OCI-LY7 (cell line): ENCODE measurements around the gene RPS6KA3. TPM values are rescaled to one million over a fixed set of nuclear protein-coding genes. Genes with fewer than 3 reads are reported as not detected.
"Not testable (repeated sequence)": the region's sequence is repeated elsewhere in the genome, so short reads cannot be mapped to it uniquely, and the experiment has no call there.

Experiments
- BruUV-seq: library from RNA; stranded (reverse); fragments of 400-500 nt; replicated peaks from 2 replicates; lab custom pipeline; 2021; lab: Mats Ljungman, UMichigan
- CTCF ChIA-PET: fragments of 300-600 bp; sonication (Branson Sonifier 250); formaldehyde crosslinking; loops from one replicate; lab custom pipeline; 2022; ENCODE audit warnings: antibody characterized with exemption; ENCODE audit not compliant: unreplicated experiment; lab: Charles Lee
- POLR2A ChIA-PET: fragments of 300-600 bp; sonication (Branson Sonifier 250); formaldehyde crosslinking; loops from one replicate; lab custom pipeline; 2022; ENCODE audit warnings: antibody characterized with exemption; lab: Charles Lee
- DNase-seq: peaks from one replicate; pipeline ENCODE4 v3.0.0-alpha.2; 2015; ENCODE audit warnings: low spot score
- H2AFZ ChIP-seq: fragments of 200-600 bp; sonication (generic), shearing (Covaris generic); 2 replicates; pipeline ENCODE4 v1.6.1; 2014; ENCODE audit warnings: mild to moderate bottlenecking, antibody characterized with exemption, low read length, moderate library complexity
- H3K27ac ChIP-seq: fragments of 200-600 bp; sonication (generic); 2 replicates; pipeline ENCODE4 v1.5.1; 2014; ENCODE audit warnings: mixed run types, low read depth, mild to moderate bottlenecking, moderate library complexity, low read length, inconsistent platforms; ENCODE audit not compliant: poor library complexity, severe bottlenecking
- H3K36me3 ChIP-seq: fragments of 200-600 bp; sonication (generic); 2 replicates; pipeline ENCODE4 v1.6.1; 2014; ENCODE audit warnings: mild to moderate bottlenecking, antibody characterized with exemption, low read length, moderate library complexity, mixed read lengths; ENCODE audit not compliant: insufficient read depth
- H3K4me1 ChIP-seq: fragments of 200-600 bp; sonication (generic); 2 replicates; pipeline ENCODE4 v1.5.1; 2014; ENCODE audit warnings: mild to moderate bottlenecking, low read length; ENCODE audit not compliant: insufficient read depth, poor library complexity, severe bottlenecking
- H3K4me2 ChIP-seq: fragments of 200-600 bp; sonication (generic); 2 replicates; pipeline ENCODE4 v1.6.1; 2014; ENCODE audit warnings: mild to moderate bottlenecking, low read length
- H3K4me3 ChIP-seq: fragments of 200-600 bp; sonication (generic); 2 replicates; pipeline ENCODE4 v1.5.1; 2014; ENCODE audit warnings: mild to moderate bottlenecking, low read depth, low read length; ENCODE audit not compliant: poor library complexity, severe bottlenecking
- H3K79me2 ChIP-seq: fragments of 200-600 bp; sonication (generic); 2 replicates; pipeline ENCODE4 v1.6.1; 2016; ENCODE audit warnings: low read depth, mild to moderate bottlenecking, low read length, moderate library complexity, mixed read lengths; ENCODE audit not compliant: insufficient read depth
- H3K9me2 ChIP-seq: fragments of 200-600 bp; sonication (generic); 2 replicates; pipeline ENCODE4 v1.6.1; 2016; ENCODE audit warnings: mild to moderate bottlenecking, low read length, mixed read lengths; ENCODE audit not compliant: insufficient read depth
- H3K9me3 ChIP-seq: fragments of 200-600 bp; sonication (generic); 2 replicates; pipeline ENCODE4 v1.6.1; 2014; ENCODE audit warnings: mild to moderate bottlenecking, mixed run types, low read length, mixed read lengths
- H4K20me1 ChIP-seq: fragments of 200-600 bp; sonication (generic); 2 replicates; pipeline ENCODE4 v1.6.1; 2014; ENCODE audit warnings: mild to moderate bottlenecking, antibody characterized with exemption, low read length, moderate library complexity, mixed read lengths; ENCODE audit not compliant: insufficient read depth
- CTCF ChIP-seq: fragments of 200-600 bp; sonication (generic); conservative IDR thresholded peaks from 2 replicates; pipeline ENCODE4 v1.5.1; 2014; ENCODE audit warnings: mild to moderate bottlenecking, antibody characterized with exemption, low read length, moderate library complexity, mixed read lengths
- EZH2phosphoT487 ChIP-seq: fragments of 200-600 bp; sonication (generic); IDR thresholded peaks from 2 replicates; pipeline ENCODE4 v1.6.1; 2018; ENCODE audit warnings: low read depth, borderline replicate concordance, mild to moderate bottlenecking, mixed run types, antibody characterized with exemption, low read length, moderate library complexity, mixed read lengths
- intact Hi-C: fragments of 100-400 bp; cut with micrococcal nuclease; formaldehyde crosslinking; loops from one replicate; pipeline ENCODE4 v1.10.0; 2022; ENCODE audit not compliant: unreplicated experiment
- total RNA-seq, 2 experiments: library from RNA; depleted of rRNA in 1 of 2; stranded (reverse); fragments of >200 nt in 1 of 2; shearing (Covaris generic) in 1 of 2; gene quantifications; 2 replicates each; pipeline ENCODE4 v1.2.3, GENCODE V29; 2014 to 2022

Gene RPS6KA3
- total RNA-seq, 2 experiments from 2014 or later, result 21.6 to 35.4 TPM

DNA sequence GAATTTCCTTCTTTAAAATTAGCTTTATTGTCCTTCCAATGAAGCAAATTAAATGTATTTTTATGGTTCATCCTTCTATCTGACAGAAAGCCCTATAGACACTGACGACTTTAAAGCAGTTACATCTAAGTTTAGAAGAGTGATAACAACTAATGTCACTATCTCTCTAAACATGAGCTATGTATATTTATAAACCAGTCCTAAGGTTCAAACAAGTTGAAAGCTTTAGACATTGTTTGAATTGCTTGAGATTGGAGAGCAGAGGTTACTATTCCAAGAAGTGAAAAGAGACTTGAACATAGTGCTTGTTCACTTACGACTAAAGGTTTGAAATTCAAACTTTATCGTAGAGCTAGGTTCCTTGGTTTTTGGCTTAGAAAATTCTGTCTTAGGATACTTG lies 94.8 kb downstream of the RPS6KA3 start:
- BruUV-seq, result no TSS peak
- Histone ChIP-seq H3K9me3 (no peaks in the 10 kb centered on the region), H3K4me3 (no peak overlapping the region), H3K27ac (no peak overlapping the region), H3K9me2 (no peaks in the 10 kb centered on the region), H4K20me1 (no peaks in the 10 kb centered on the region), H3K4me2 (no peak overlapping the region), H3K79me2 (no peaks in the 10 kb centered on the region), H3K4me1 (no peaks in the 10 kb centered on the region), H3K36me3 (peaks cover 52% of the 10 kb centered on the region), H2AFZ (no peak overlapping the region)
- POLR2A ChIA-PET, result no interaction called here
- intact Hi-C loops, result no loop called here
- TF ChIP-seq CTCF, result no peak
- TF ChIP-seq EZH2phosphoT487, result no peak
- CTCF ChIA-PET, result no interaction called here
- DNase-seq, result no peak

DNA sequence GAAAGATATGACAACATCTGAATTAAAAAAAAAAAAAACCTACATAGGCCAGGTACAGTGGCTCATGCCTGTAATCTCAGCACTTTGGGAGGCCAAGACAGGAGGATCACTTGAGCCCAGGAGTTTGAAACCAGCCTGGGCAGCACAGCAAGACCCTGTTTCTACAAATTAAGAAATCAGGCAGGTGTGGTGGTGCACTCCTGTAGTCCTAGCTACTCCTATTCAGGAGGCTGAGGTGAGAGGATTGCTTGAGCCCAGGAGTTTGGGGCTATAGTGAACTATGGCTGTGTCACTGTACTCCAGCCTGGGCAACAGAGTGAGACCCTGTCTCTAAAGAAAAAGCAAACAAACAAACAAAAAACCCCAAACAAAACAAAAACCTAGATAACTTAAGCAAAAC lies 104.2 kb downstream of the RPS6KA3 start:
- intact Hi-C loops, CTCF ChIA-PET, BruUV-seq, POLR2A ChIA-PET, H2AFZ ChIP-seq, H3K9me2 ChIP-seq, H3K27ac ChIP-seq, H3K79me2 ChIP-seq, DNase-seq, H4K20me1 ChIP-seq, H3K4me3 ChIP-seq, H3K4me2 ChIP-seq, H3K9me3 ChIP-seq, H3K4me1 ChIP-seq: not testable (repeated sequence)
- H3K36me3 ChIP-seq, result peaks cover 25% of the 10 kb centered on the region

DNA sequence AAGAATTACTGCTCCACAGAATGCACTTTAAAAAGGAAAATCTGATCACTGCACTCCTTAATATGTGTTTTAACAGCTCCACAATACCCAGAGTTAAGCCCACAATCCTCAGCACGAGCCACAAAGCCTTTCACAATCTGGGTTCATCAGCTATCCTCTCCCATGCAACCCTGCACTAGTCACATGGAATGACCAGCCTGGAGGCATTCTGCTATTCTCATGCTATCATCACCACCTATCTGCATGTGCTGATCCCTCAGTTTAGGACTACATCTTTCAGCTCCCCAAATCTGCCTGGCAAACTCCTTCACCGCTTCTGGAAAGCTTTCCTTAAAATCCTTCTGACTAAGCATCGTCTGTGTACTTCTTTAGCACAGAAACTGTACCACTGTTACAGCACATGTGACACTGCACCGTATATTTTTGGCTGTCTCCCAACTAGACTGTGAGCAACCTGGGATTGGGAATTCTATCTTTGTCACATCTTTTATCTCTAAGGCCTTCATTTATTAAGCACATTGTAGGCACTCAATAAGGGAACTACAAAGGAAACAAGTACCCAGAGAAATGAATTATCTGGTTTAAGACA lies 106.8 kb downstream of the RPS6KA3 start:
- Histone ChIP-seq H3K79me2 (no peaks in the 10 kb centered on the region), H3K27ac (no peak overlapping the region), H3K4me2 (no peak overlapping the region), H3K4me3 (no peak overlapping the region), H4K20me1 (no peaks in the 10 kb centered on the region), H2AFZ (no peak overlapping the region), H3K4me1 (no peaks in the 10 kb centered on the region), H3K9me3 (no peaks in the 10 kb centered on the region), H3K36me3 (peaks cover 50% of the 10 kb centered on the region), H3K9me2 (no peaks in the 10 kb centered on the region)
- CTCF ChIA-PET, result no interaction called here
- POLR2A ChIA-PET, result interaction anchor here (0.6 kb wide), 1 partner anchor 17 kb away, joined by 3 read pairs; no protein-coding TSS in a partner anchor
- intact Hi-C loops, result no loop called here
- BruUV-seq, result no TSS peak
- DNase-seq, result no peak
- TF ChIP-seq CTCF, result no peak
- TF ChIP-seq EZH2phosphoT487, result no peak
